Liver (tissue), 2 donors: ENCODE results near the gene BTBD19.
"Not testable (repeated sequence)": the region's sequence is repeated elsewhere in the genome, so short reads cannot be mapped to it uniquely, and the experiment has no call there.

ENCODE experiments used
- CTCF ChIP-seq: fragments of 150-350 bp; IDR thresholded peaks from 2 replicates; pipeline ENCODE4 v1.5.1; 2017; ENCODE audit warnings: improper control_type of control experiment, low read depth, low read length; ENCODE audit not compliant: missing input control
- MAX ChIP-seq: IDR thresholded peaks from 2 replicates; pipeline ENCODE4 v1.6.1; 2016; ENCODE audit warnings: antibody characterized with exemption
- donor health status: healthy.

GRCh38 chr1:44824392-44824791, 16.1 kb downstream of the BTBD19 start:
- TF ChIP-seq CTCF, MAX: not testable (repeated sequence)
